Cerebellar cortex (tissue), 1 donor: ENCODE measurements around the gene MYADM.
"Not testable (repeated sequence)": the region's sequence is repeated elsewhere in the genome, so short reads cannot be mapped to it uniquely, and the experiment has no call there.

ENCODE experiments used
- DNase-seq: peaks from one replicate; pipeline ENCODE4 v3.0.0-alpha.2; 2015; ENCODE audit warnings: low spot score

MYADM gene

GRCh38 chr19:53867225-53868090, at the start of gene MYADM:
Gene MYADM (plus strand): TSS chr19:53867883. CDS start chr19:53873530, 5,647 bp downstream.
- DNase-seq: peak; percentile 96

- no peak for DNase-seq
Observed at GRCh38 chr19:53818756-53819155, 48.9 kb upstream of the MYADM start.

GRCh38 chr19:53819861-53820260, 47.8 kb upstream of the MYADM start:
- no peak for DNase-seq

GRCh38 chr19:53823380-53824120, 44.1 kb upstream of the MYADM start:
- DNase-seq: no peak

GRCh38 chr19:53824134-53824611, 43.5 kb upstream of the MYADM start, which contains the start of gene NLRP12:
Gene NLRP12 (minus strand): TSS chr19:53824314. CDS start chr19:53824174, 140 bp downstream.
- no peak for DNase-seq

GRCh38 chr19:53826876-53827275, 40.8 kb upstream of the MYADM start:
- no peak for DNase-seq

GRCh38 chr19:53828531-53828930, 39.2 kb upstream of the MYADM start:
- no peak for DNase-seq

- not testable (repeated sequence) for DNase-seq
Observed at GRCh38 chr19:53832861-53833260, 34.8 kb upstream of the MYADM start.

GRCh38 chr19:53838446-53838845, 29.2 kb upstream of the MYADM start:
- not testable (repeated sequence) for DNase-seq

- DNase-seq: not testable (repeated sequence)
Observed at GRCh38 chr19:53840241-53840640, 27.4 kb upstream of the MYADM start.

GRCh38 chr19:53840914-53841313, 26.8 kb upstream of the MYADM start:
- DNase-seq: not testable (repeated sequence)

GRCh38 chr19:53844849-53845246, 22.8 kb upstream of the MYADM start:
- DNase-seq: no peak

GRCh38 chr19:53847555-53847954, 20.1 kb upstream of the MYADM start:
- no peak for DNase-seq

- no peak for DNase-seq
Observed at GRCh38 chr19:53849237-53849676, 18.4 kb upstream of the MYADM start.

- no peak for DNase-seq
Observed at GRCh38 chr19:53853707-53854106, 14.0 kb upstream of the MYADM start.

GRCh38 chr19:53864308-53864836, 3.3 kb upstream of the MYADM start:
- no peak for DNase-seq

GRCh38 chr19:53865523-53865917, 2.2 kb upstream of the MYADM start:
- DNase-seq: no peak

- peak; percentile 75 for DNase-seq
Observed at GRCh38 chr19:53865918-53866864, 1.5 kb upstream of the MYADM start.

GRCh38 chr19:53866865-53867224, 838 bp upstream of the MYADM start:
- DNase-seq: no peak

GRCh38 chr19:53868091-53868891, 608 bp downstream of the MYADM start:
- DNase-seq: peak; percentile 50
